Stimulated activated CD8-positive, alpha-beta memory T cell treated with anti-CD3 and anti-CD28 coated beads, Interleukin-7, amount 100 ng/mL, for 24 hours (primary cell): ENCODE data around the gene PPARG.
"Not testable (repeated sequence)": the region's sequence is repeated elsewhere in the genome, so short reads cannot be mapped to it uniquely, and the experiment has no call there.

Source experiments
- DNase-seq: peaks from one replicate; pipeline ENCODE4 v3.0.0-alpha.2; 2020; ENCODE audit warnings: low read depth

Gene PPARG

DNA sequence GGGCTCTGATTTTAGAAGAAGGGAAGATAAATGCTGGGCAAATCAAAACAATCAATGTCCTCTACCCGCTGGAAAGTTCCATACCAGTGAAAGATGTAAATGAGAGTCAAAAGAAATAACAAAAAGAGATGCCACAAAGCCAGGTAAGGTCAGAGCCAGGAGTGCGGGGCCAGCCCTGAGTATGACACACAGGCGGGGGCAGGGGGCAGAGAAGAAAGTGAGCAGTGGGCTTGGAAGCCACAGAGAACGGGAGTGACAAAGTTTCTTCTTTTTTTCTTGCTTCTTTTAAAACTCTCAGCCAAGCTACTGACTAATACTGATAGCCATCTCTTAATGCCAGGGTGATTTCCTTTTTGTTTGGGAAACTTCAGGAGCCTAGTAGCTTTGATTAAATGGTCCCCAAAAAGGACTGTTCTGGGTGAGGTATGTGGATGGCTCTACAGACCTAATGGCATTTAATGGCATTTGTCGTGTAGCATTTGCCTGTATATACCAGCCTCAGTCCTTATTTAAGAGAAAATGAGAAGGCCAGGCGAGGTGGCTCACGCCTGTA, 172.3 kb downstream of the PPARG start:
- DNase-seq, result no peak

DNA sequence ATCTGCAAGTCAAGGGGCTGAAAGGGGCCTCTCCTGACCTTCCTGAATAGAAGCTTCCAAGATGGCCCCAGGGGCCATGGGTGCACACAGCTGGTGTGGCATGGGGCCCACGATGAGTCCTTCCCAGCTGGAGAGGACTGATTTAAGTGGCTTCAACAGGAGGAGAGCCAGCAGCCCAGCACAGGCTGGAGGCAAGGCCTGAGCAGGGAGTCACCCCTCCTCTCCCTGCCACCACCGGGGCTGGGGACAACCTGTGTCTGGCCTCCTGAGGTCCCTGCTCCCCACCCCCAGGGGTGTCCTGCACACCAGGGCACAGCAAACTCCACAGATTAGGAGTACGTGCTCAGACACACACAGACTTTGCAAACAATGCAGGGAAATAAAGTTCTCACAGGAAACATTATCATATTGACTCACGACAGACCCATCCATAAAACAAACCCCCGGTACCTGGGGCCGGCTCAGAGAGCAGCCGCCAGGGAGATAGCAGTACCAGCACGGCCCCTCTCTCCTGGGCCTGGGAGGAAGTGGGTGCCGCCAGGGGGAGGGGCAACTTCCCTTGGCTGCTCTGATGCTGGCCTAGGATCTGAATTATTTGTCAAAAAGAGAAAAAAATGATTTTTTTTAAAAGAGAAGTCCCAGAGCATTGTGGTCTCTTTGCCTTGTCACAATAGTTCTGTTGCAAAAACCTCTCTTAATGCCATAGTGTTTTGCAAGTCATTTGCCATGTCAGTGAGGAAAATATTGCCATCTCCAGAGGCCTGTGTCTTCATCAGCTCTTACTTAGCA, 173.5 kb downstream of the PPARG start:
- no peak for DNase-seq

DNA sequence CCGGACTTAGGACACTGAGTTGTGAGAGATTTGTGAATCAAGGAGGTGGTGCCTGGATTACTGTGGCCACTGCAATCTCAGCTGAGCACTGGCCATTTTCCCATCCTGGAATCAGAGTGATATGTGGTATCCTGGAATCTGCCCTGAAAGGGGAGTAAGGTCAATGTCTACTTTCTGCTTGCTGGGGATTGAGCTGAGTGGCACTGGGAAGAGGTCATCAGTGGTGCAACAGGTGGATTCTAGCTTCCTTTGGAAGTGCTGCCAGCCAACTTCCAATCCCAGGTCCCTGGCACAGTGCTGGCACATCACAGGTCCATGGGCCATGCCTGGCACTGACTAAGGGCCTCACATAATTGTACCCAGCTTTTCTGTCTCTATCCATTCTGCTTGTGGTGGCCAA, 174.8 kb downstream of the PPARG start:
- no peak for DNase-seq

DNA sequence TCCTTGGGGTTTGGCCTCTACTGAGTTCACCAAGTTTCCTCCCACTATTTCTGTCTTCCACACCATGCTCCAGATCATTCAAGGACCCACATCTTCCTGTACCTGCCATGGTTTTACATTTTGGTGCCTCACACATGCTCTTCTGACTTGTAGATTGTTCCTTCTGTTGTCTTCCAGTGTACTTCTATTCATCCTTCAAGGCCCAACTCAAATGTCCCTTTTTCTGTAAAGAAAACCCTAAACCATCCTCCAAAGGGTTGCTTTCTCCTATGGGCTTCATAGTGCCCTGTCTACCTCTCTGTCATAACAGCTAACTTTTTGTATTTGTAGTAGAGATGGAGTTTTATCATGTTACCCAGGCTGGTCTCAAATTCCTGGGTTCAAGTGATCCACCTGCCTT, 175.3 kb downstream of the PPARG start:
- DNase-seq, result no peak

DNA sequence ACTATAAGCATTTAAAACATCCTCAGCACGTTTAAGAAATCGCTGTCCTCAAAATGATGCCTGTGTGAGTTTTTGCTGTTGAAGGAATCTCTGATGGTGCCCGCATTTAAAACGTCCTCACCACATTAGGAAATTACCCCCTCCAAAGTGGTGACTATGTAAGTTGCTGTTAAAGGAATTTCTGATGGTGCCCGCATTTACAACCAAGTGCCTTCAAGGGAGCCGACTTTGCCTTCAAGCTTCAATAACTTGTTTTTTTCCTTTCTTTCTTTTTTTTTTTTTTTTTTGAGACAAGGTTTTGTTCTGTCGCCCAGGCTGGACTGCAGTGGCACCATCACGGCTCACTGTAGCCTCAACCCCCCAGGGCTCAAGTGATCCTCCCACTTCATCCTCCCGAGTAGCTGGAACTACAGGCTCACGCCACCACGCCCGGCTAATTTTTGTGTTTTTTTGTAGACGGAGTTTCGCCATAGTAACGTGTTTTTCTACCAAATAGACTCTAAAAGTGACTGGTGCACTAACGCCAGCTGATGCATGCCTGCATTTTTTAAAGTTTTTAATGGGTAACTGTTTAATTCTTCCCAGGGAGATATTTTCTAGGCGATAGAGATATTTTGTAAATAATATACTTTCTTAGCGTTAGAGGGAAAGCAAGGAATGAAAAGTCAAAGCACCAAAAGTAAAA, 176.4 kb downstream of the PPARG start:
- no peak for DNase-seq

DNA sequence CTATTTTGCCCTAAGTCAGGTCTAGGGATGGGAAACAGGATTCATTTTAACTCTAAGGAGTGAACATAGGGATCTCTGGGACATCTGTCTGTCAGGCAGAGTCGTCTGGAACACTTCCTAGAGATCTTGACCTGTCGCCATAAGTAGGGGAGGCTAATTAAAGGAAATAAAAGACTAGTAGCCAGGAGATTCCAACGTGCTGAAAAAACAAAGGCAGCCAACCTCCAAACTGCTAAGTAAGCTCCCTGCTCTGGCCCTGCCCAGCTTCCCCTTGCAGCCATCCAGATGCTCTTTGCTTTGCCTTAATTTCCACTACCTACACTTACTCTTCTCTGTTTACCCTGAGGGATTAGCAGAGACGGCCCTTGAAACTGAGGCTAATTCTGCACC, 177.0 kb downstream of the PPARG start:
- DNase-seq, result no peak

DNA sequence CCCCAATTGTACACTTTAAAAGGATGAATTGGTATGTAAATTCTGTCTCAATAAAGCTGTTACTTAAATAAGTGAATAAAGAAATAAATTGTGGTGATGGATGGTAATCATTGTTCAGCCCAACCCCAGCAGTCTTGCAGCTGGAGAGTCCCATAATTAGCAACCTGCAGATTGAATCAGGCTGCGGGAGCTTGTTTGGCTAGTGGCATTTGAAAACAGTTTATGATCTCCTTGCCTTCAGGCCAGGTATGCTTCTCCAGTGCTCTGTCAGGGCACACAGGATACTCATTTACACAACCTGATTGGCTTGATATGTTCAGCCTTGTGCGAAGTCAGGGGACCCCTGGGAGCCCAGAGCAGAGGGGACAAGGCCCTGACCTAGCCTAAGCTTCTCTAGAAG, 178.9 kb downstream of the PPARG start:
- DNase-seq, result no peak

DNA sequence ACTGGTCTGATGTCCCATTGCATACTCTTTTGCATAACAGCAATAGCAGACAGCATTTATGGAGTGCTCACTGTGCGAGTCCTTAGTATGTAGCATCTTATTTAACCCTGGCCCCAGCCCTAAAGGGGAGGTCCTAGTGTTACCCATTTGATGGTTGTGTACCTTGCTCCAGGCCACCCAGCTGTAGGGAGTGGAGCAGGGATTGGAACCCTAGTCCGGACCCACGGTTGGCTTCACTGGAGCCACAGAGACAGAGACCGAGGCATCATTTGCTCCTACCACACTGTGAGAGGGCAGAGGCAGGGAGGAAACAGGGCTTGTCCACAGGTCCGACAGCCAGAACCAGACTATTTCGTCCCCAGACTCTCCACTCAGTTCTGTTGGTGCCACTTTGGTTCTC, 179.4 kb downstream of the PPARG start:
- DNase-seq, result no peak

DNA sequence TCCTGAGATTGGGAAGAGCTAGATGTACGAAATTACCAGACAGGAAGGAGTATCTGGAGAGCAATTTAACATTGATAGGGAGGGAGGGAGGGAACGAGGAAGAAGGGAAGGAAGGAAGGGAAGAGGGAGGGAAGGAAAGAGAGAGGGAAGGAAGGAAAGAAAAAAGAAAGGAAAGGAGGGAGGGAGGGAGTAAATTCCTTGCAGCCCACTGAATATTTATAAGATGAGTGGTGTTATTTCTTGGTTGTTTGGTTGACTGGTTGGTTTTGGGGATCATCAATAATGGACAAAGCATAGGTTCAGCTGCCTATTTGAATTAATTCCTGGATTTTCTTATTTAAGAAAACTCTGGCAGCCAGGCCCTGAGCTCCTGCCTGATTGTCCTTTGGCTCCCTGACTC, 179.9 kb downstream of the PPARG start:
- DNase-seq, result no peak

DNA sequence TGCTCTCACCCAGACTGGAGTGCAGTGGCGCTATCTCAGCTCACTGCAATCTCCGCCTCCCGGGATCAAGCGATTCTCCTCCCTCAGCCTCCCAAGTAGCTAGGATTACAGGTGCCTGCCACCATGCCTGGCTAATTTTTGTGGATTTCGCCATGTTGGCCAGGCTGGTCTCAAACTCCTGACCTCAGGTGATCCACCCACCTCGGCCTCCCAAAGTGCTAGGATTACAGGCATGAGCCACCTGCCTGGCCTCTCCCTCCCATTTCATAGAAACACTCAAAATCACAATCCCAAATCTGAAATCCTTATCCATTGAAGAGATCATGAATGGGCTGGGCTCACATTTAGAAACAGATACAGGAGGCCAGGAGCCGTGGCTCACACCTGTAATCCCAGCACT, 180.4 kb downstream of the PPARG start:
- not testable (repeated sequence) for DNase-seq

DNA sequence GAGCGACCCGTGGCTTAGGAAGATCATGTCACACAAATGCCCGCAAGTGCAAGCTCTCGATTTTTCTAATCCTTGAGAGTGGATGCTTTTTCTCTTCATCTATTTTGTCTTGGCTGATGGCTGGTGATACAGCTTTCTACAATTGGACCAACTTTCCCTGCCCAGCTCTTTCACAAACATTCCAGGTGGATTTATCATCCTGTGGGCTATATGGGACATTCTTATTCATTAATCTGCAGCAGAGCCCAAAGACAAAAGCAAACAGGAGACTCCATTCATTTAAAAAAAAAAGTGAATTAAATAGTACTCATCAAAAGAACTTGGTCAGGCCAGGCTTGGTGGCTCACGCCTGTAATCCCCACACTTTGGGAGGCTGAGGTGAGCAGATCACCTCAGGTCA, 181.2 kb downstream of the PPARG start:
- DNase-seq, result no peak

DNA sequence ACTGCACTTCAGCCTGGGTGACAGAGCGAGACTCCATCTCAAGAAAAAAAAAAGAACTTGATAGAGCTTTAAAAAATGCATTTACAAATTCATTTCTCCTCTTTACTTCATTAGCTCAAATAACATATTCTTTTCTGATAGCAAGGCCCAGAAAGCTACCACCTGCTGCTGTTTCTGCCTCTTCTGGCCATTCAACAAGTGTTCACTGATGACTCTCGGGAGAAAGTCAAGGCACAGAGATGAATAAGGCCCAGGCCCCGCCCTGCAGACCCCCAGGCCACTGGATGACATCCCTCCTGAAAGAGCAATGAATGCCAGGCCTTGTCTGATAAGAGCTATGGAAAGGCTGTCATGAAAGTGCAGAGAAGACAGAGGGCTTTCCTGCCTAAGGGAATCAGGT, 181.8 kb downstream of the PPARG start:
- DNase-seq, result no peak

DNA sequence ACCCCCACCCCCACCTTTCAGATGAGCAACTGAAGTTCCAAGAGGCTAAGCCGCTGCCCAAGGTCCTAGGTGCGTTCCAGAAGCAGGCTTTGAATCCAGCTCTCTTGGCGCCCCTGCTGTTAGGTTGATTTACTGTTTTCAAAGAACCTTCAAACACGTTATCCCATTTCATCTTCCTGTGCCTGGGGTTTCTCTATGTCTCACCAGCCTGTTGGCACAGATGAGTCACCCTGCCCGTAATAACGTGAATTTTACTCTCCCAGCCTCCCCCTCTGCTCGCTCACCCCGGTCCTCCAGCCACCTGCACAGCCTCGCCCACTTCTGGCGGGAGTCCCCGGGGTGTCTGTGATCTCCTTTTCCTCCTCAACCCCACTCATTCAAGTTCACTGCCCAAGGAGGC, 182.4 kb downstream of the PPARG start:
- DNase-seq, result peak; percentile 22

DNA sequence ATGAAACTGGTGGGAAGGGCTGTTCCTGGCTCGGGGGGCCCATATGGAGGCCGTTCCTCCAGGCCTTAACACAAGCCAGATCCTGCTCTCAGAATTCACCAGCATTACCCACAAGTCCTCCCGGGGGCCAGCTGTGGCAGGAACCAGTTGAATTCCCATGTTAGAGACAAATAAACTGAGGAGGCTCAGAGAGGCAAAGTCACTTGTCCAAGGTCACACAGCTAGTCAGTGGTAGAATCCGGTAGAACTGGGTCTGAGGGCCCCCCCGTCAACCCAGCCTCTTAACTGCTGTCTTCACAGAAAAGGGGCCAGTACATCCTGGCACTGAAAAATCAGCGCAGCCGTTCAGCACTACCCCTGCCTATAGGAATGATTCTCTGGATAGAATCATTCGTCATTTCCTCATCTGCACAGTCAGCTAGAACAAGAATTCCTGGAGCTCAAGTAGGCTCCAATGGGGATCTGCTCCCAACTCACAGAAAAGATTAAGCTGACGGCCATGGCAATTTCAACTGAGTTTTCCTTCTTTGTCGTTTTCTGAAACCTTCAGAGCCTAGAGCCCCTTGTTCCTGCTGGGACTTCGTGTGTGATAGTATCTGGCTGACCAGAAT, 183.2 kb downstream of the PPARG start:
- no peak for DNase-seq

DNA sequence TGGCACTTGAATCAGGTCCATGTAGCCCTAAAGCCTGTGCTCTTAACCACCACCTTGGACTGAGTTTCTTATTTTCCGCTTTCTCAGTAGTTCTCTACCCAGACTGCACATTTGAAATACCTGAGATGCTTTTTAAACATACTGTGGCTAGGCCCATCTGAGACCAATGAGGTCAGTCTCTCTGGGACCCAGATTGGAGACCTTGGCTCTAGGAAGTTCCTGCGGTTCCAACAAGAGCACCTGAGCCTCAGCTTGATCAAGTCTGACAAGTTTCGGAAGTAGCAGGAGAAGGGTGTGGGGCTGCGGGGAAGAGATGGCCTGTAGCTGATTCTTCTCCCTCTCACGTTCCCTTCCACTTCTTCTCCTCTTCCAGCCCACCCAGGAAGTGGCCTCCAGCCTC, 183.9 kb downstream of the PPARG start:
- DNase-seq, result no peak

DNA sequence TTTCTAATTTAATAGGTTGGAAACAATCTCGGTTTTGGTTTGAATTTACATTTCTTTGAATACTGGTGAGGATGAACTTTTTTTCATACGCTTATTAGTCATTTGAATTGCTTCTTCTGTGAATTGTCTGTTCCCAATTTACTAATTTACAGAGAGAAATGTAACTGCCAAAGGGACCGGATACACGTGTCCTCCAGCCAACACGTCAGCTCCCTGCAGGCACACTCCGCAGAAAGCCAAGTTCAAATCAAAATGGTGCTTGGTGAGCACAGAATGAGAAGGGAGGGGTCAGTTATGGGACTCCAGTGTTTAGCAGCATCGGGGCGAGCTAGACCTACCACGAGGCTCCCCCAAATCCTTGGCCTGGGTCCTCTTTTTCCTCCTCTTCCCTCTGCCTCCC, 184.6 kb downstream of the PPARG start:
- no peak for DNase-seq

DNA sequence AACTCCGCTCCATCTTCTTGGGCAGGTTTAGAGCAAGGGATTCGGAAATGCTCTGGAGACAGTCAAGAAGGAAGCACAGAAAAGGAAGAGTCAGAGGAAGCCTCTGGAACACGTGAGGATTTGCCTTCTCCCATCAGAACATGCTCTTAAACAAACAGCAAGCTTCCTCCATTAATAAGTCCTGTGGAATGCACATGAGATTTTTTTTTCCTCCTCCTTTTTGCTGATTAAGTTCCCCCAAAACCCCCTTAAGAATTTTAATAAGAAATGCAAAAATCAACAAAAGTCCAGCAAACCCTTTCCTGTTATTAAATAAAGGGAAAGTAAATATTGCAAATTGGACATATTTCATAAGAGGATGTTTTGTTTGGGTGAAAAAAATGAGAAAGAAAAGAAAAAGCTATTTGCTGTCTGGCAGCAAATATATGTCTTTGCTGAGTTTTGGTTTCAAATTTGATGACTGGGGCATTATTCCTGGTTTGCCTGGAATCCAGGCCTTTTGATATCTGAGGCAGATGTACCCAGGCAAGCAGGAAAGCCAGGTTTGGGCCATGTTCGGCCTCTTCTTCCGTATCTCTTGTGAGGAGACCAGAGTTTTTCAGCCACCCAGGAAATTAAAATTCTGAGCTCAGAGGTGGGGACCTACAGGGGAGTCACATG, 187.5 kb downstream of the PPARG start:
- no peak for DNase-seq

DNA sequence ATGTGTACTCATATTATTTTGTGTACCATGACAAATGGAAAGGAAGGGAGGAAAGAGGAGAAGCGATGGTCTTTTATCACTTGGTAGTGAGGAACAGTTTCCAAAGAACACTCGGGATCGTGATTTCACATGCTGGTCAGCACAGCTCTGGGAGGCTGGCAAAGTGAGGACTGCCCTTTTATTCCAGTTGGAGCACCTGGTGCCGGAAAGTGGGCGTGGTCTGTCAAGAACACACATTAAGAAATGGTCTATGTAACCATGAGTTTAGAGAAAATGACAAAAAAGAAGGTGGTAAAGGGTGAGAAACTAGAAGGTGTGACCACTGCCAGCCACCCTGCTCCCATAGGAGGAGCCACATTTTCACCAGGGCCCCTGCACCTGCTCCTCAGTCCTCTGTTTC, 188.4 kb downstream of the PPARG start:
- DNase-seq, result no peak

DNA sequence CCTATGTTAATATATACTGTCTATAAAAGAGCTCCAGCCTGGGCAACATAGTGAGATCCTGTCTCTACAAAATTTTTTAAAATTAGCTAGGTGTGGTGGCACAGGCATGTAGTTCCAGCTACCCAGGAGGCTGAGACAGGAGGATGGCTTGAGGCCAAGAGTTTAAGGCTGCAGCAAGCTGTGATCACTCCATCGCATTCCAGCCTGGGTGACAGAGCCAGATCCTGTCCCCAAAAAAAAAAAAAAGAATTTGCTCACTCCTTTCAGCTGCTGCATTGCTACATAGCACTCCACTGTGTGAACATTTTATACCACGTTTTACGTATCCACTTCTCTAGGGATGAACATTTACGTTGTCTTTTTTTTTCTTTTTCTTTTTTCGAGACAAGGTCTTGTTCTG, 189.5 kb downstream of the PPARG start:
- no peak for DNase-seq

DNA sequence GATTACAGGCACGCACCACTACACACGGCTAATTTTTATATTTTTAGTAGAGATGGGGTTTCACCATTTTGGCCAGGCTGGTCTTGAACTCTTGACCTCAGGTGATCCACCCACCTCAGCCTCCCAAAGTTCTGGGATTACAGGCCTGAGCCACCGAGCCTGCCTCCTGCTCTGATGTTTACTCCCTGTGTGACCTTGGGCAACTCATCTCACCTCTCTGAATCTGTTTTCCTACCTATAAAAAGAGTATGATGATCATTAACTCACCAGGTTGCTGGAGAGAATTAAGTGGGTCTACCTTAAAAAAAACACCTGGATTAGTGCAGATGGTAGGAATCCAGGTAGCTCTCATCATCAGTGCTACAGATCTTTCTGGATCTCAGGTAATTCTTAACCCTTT, 190.3 kb downstream of the PPARG start:
- DNase-seq, result not testable (repeated sequence)

DNA sequence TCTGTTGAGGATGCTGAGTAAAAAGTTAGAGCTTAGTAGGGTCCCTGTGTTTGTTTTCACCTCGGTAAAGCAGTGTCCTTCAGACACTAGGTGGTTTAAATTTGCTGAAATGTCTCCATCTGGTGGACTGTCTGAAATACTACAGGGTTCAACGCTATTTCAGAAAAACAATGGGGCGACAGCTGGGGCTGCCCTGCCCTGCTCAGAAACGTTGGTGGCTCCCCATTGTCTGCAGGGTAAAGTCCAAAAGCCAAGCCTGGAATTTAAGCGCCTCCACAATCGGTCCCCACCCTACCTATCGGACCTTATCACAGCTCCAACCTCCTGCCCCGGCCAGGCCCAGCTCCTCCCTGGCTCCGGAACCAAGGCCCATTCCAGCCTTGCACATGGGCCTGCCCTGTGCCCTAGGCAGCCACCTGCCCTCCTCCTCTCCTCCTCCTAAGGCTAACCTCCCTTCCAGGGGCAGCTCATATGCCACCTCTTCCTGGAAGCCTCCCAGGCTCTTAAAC, 191.1 kb downstream of the PPARG start:
- no peak for DNase-seq

DNA sequence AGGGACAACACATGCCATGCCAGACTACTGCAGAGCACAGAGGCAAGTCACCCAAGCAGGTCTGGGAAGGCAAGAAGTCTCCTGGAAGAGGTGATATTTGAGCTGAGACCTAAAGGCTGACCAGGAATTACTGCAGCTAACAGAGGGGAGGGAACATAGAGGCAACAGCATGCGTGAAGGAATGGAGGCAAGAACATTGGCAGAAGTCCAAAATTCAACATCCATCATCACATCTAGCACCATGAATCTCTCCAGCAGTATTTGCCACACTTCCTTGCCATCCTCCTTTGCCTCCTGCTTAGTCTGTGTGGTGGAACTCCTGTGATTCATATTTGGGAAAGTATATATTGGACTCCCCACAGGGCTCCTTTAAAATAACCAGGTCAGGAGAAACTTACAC, 194.5 kb downstream of the PPARG start:
- no peak for DNase-seq

DNA sequence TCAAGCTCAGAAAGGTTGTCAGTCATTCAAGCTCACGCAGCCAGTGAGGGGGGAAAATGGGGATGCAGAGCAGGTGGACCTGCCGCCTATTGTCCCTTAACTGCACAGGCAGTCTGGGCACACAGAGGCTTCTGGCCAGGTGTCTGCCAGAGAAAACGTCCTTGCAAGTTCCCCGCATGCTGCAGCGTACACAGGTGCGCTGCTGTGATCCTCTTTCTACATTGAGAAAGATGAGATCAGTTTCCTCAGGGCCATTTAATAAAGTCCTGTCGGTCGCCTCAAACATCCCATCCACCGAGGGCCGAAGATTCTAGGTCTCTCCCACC, 195.0 kb downstream of the PPARG start:
- DNase-seq, result no peak
